Liver (tissue), 9 donors: Measurements from ENCODE around the gene TCHHL1. TPM values are rescaled to one million over a fixed set of nuclear protein-coding genes. Genes with fewer than 3 reads are reported as not detected.

Experiments
- DNase-seq: peaks from one replicate; pipeline ENCODE4 v3.0.0-alpha.2; 2017; ENCODE audit warnings: low spot score
- H3K27ac ChIP-seq, 2 donors: one replicate each; pipeline ENCODE4 v1.7.0; 2013; ENCODE audit warnings: inconsistent platforms in 2 of 2, low read length in 2 of 2, control low read depth in 1 of 2, low read depth in 1 of 2, mild to moderate bottlenecking in 1 of 2
- H3K27me3 ChIP-seq, 4 donors: one replicate each; pipeline versions ENCODE4 v1.6.1 to v1.7.0; 2013; ENCODE audit warnings: low read length in 3 of 4, inconsistent platforms in 1 of 4, mild to moderate bottlenecking in 1 of 4, moderate library complexity in 1 of 4; ENCODE audit not compliant: control insufficient read depth in 4 of 4, insufficient read depth in 4 of 4
- H3K36me3 ChIP-seq, 4 donors: one replicate each; pipeline versions ENCODE4 v1.6.1 to v1.7.0; 2013; ENCODE audit warnings: low read length in 3 of 4, mild to moderate bottlenecking in 3 of 4, low read depth in 1 of 4, moderate library complexity in 1 of 4; ENCODE audit not compliant: control insufficient read depth in 4 of 4, insufficient read depth in 3 of 4
- H3K4me1 ChIP-seq, 4 donors: one replicate each; pipeline versions ENCODE4 v1.6.1 to v1.7.0; 2013; ENCODE audit warnings: low read length in 3 of 4, mild to moderate bottlenecking in 3 of 4, moderate library complexity in 1 of 4; ENCODE audit not compliant: control insufficient read depth in 4 of 4, insufficient read depth in 4 of 4
- H3K4me3 ChIP-seq, 3 donors: one replicate each; pipeline versions ENCODE4 v1.6.1 to v1.7.0; 2013; ENCODE audit warnings: low read length in 3 of 3, control low read depth in 1 of 3, low read depth in 1 of 3, mild to moderate bottlenecking in 1 of 3
- H3K9ac ChIP-seq, 2 donors: one replicate each; pipeline ENCODE4 v1.7.0; 2013; ENCODE audit warnings: low read length in 2 of 2, mild to moderate bottlenecking in 2 of 2, moderate library complexity in 2 of 2, control low read depth in 1 of 2, low read depth in 1 of 2
- H3K9me3 ChIP-seq, 4 donors: one replicate each; pipeline versions ENCODE4 v1.6.1 to v1.7.0; 2013; ENCODE audit warnings: low read length in 3 of 4; ENCODE audit not compliant: control insufficient read depth in 4 of 4
- CTCF ChIP-seq: fragments of 150-350 bp; IDR thresholded peaks from 2 replicates; pipeline ENCODE4 v1.5.1; 2017; ENCODE audit warnings: improper control_type of control experiment, low read depth, low read length; ENCODE audit not compliant: missing input control
- EGR1 ChIP-seq, 2 donors: IDR thresholded peaks; 2 replicates each; pipeline ENCODE4 v1.6.1; 2016 to 2018; ENCODE audit warnings: antibody characterized with exemption in 2 of 2, low read depth in 2 of 2
- FOXA1 ChIP-seq: IDR thresholded peaks from 2 replicates; pipeline ENCODE4 v1.6.1; 2016; ENCODE audit warnings: antibody characterized with exemption
- FOXA2 ChIP-seq: IDR thresholded peaks from 2 replicates; pipeline ENCODE4 v1.6.1; 2016; ENCODE audit warnings: antibody characterized with exemption
- GABPA ChIP-seq, 2 donors: IDR thresholded peaks in 1 of 2; conservative IDR thresholded peaks in 1 of 2; 2 replicates each; pipeline ENCODE4 v1.6.1; 2016; ENCODE audit warnings: antibody characterized with exemption in 2 of 2, mild to moderate bottlenecking in 1 of 2, moderate library complexity in 1 of 2
- HNF4A ChIP-seq, 2 donors: conservative IDR thresholded peaks; 2 replicates each; pipeline ENCODE4 v1.6.1; 2016; ENCODE audit warnings: antibody characterized with exemption in 2 of 2, mild to moderate bottlenecking in 2 of 2
- HNF4G ChIP-seq: IDR thresholded peaks from 2 replicates; pipeline ENCODE4 v1.6.1; 2016; ENCODE audit warnings: antibody characterized with exemption
- JUND ChIP-seq, 2 donors: IDR thresholded peaks; 2 replicates each; pipeline ENCODE4 v1.6.1; 2016; ENCODE audit warnings: antibody characterized with exemption in 2 of 2
- MAX ChIP-seq: IDR thresholded peaks from 2 replicates; pipeline ENCODE4 v1.6.1; 2016; ENCODE audit warnings: antibody characterized with exemption
- NR2F2 ChIP-seq: IDR thresholded peaks from 2 replicates; pipeline ENCODE4 v1.6.1; 2016; ENCODE audit warnings: antibody characterized with exemption
- RAD21 ChIP-seq, 2 donors: IDR thresholded peaks; 2 replicates each; pipeline ENCODE4 v1.6.1; 2016; ENCODE audit warnings: antibody characterized with exemption in 2 of 2, mild to moderate bottlenecking in 2 of 2
- REST ChIP-seq: IDR thresholded peaks from 2 replicates; pipeline ENCODE4 v1.6.1; 2016; ENCODE audit warnings: antibody characterized with exemption, mild to moderate bottlenecking
- RXRA ChIP-seq, 2 donors: IDR thresholded peaks; 2 replicates each; pipeline ENCODE4 v1.6.1; 2017 to 2018; ENCODE audit warnings: antibody characterized with exemption in 2 of 2, mild to moderate bottlenecking in 1 of 2
- SP1 ChIP-seq: IDR thresholded peaks from 2 replicates; pipeline ENCODE4 v1.6.1; 2018; ENCODE audit warnings: antibody characterized with exemption, mild to moderate bottlenecking
- TAF1 ChIP-seq: conservative IDR thresholded peaks from 2 replicates; pipeline ENCODE4 v1.6.1; 2016; ENCODE audit warnings: antibody characterized with exemption, mild to moderate bottlenecking
- YY1 ChIP-seq: IDR thresholded peaks from 2 replicates; pipeline ENCODE4 v1.6.1; 2016; ENCODE audit warnings: antibody characterized with exemption, mild to moderate bottlenecking
- ZBTB33 ChIP-seq: IDR thresholded peaks from 2 replicates; pipeline ENCODE4 v1.6.1; 2016; ENCODE audit warnings: antibody characterized with exemption
- WGBS: extraction: QIAGEN DNeasy Blood & Tissue Kit; methylation state at CpG from one replicate; pipeline ENCODE4 v1.1.7; 2013; 5-methylcytosine and 5-hydroxymethylcytosine counted together
- polyA plus RNA-seq, 2 donors: library from polyadenylated mRNA; stranded (reverse) in 1 of 2; unstranded in 1 of 2; fragments of 200-250 nt in 1 of 2; fragments of >200 nt in 1 of 2; fragmentation: Nextera tagmentation in 1 of 2; extraction: Ambion mirVana in 1 of 2; gene quantifications; one replicate each; pipeline versions ENCODE4 v1.2.1 to v1.2.3, GENCODE V29; 2013 to 2015
- total RNA-seq, 2 donors: library from RNA; depleted of rRNA; stranded (reverse); fragments of >200 nt; gene quantifications; one replicate each; pipeline ENCODE4 v1.2.3, GENCODE V29; 2014
- TF ChIP-seq, protein P1 (sequence below): IDR thresholded peaks from 2 replicates; pipeline ENCODE4 v1.6.1; 2016; ENCODE audit warnings: antibody characterized with exemption
- donor health status: healthy.
- donor health status: healthy.
- donor health status: healthy.
- donor health status: healthy.
- donor health status: healthy.

Gene TCHHL1
- total RNA-seq (not detected), polyA plus RNA-seq (not detected)

GRCh38 chr1:152089014-152089674, at the start of gene TCHHL1:
Gene TCHHL1 (minus strand): TSS chr1:152089064. CDS start chr1:152088143, 921 bp downstream.
- TF ChIP-seq HNF4A (conservative IDR thresholded peaks at IDR 0.05) (no peak), CTCF (no peak), ZBTB33 (no peak), GABPA (IDR thresholded peaks at IDR 0.05 in 1 of 2, conservative IDR thresholded peaks at IDR 0.05 in 1 of 2) (no peak)
- TF ChIP-seq, protein P1, sequence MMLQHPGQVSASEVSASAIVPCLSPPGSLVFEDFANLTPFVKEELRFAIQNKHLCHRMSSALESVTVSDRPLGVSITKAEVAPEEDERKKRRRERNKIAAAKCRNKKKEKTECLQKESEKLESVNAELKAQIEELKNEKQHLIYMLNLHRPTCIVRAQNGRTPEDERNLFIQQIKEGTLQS = no peak
- Histone ChIP-seq H3K27ac (no peak within 1 kb of the TSS), H3K9me3 (no peaks in the 10 kb centered on the region), H3K9ac (no peak within 1 kb of the TSS), H3K36me3 (no peaks in the 10 kb centered on the region), H3K4me1 (no peaks in the 10 kb centered on the region), H3K4me3 (no peak within 1 kb of the TSS), H3K27me3 (peaks cover 0 to 6% (median 1%) of the 10 kb centered on the region in 4 donors)
- no peak for DNase-seq
- WGBS = 69% methylated on average over 5 of the region's 5 CpGs

DNA sequence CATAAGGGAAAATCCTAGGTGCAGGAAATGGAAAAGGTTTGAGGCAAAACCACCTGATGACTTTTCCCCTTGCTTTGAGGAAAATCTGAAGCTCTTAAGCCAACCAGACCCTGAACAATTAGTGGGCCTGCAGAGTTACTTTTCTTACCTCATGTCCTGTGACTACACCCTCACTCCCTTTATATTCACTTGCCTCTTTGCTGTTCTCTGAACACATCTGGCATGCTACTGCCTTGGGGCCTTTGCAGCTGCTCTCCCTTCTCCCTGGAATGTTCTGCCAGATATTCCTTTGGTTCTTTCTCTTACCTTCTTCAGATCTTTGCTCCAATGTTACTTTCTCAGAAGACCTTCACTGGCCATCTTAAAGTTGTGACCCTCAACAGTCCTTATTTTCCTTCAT, 48.4 kb upstream of the TCHHL1 start:
- no peak for TF ChIP-seq GABPA (IDR thresholded peaks at IDR 0.05 in 1 of 2, conservative IDR thresholded peaks at IDR 0.05 in 1 of 2)
- TF ChIP-seq CTCF = no peak
- no peak for TF ChIP-seq RAD21 (IDR thresholded peaks at IDR 0.05)
- TF ChIP-seq EGR1 (IDR thresholded peaks at IDR 0.05; ENCODE audit: low read depth in 2 of 2) = no peak
- no peak for TF ChIP-seq FOXA2
- no peak for TF ChIP-seq HNF4G
- TF ChIP-seq HNF4A (conservative IDR thresholded peaks at IDR 0.05) = no peak
- no peak for TF ChIP-seq NR2F2
- TF ChIP-seq MAX = no peak
- no peak for TF ChIP-seq TAF1
- TF ChIP-seq RXRA (IDR thresholded peaks at IDR 0.05) = no peak
- TF ChIP-seq JUND (IDR thresholded peaks at IDR 0.05) = no peak
- TF ChIP-seq REST = no peak
- TF ChIP-seq, protein P1 = no peak
- no peak for TF ChIP-seq SP1
- no peak for TF ChIP-seq ZBTB33
- TF ChIP-seq YY1 = no peak
- no peak for TF ChIP-seq FOXA1
- no peaks in the 10 kb centered on the region for H3K36me3 ChIP-seq
- peaks cover 0 to 7% (median 4%) of the 10 kb centered on the region in 4 donors for H3K27me3 ChIP-seq
- no peak overlapping the region for H3K4me3 ChIP-seq
- peaks cover 0 to 2% (median under 1%) of the 10 kb centered on the region in 4 donors for H3K9me3 ChIP-seq
- H3K9ac ChIP-seq = no peak overlapping the region
- no peaks in the 10 kb centered on the region for H3K4me1 ChIP-seq
- no peak overlapping the region for H3K27ac ChIP-seq
- DNase-seq = no peak
